SJSA1 (cell line): Measurements from ENCODE around the gene RALGAPA2. TPM values are rescaled to one million over a fixed set of nuclear protein-coding genes. Genes with fewer than 3 reads are reported as not detected.

Experiments used
- DNase-seq, 2 experiments: peaks; one replicate each; pipeline ENCODE4 v3.0.0-alpha.2; 2015 to 2020; ENCODE audit warnings: low spot score in 2 of 2, low read depth in 1 of 2
- H3K27ac ChIP-seq: fragments of 250-450 bp; sonication (Bioruptor Pico); 2 replicates; pipeline ENCODE4 v1.5.1; 2020; ENCODE audit warnings: mild to moderate bottlenecking, moderate library complexity
- H3K27me3 ChIP-seq: fragments of 250-450 bp; sonication (Bioruptor Pico); replicated peaks from 2 replicates; pipeline ENCODE4 v1.5.1; 2020; ENCODE audit warnings: mild to moderate bottlenecking, moderate library complexity
- H3K36me3 ChIP-seq: fragments of 250-450 bp; sonication (Bioruptor Pico); 2 replicates; pipeline ENCODE4 v1.5.1; 2020; ENCODE audit warnings: mild to moderate bottlenecking
- H3K4me1 ChIP-seq: fragments of 250-450 bp; sonication (Bioruptor Pico); replicated peaks from 2 replicates; pipeline ENCODE4 v1.6.1; 2021; ENCODE audit warnings: mild to moderate bottlenecking
- H3K4me3 ChIP-seq: fragments of 250-450 bp; sonication (Bioruptor Pico); 2 replicates; pipeline ENCODE4 v1.5.1; 2020; ENCODE audit warnings: mild to moderate bottlenecking
- H3K9me3 ChIP-seq: fragments of 250-450 bp; sonication (Bioruptor Pico); replicated peaks from 2 replicates; pipeline ENCODE4 v1.5.1; 2020; ENCODE audit warnings: mild to moderate bottlenecking
- total RNA-seq: library from RNA; depleted of rRNA; stranded (reverse); fragments of >200 nt; shearing (Covaris generic); gene quantifications from 2 replicates; pipeline ENCODE4 v1.2.3, GENCODE V29; 2014

The RALGAPA2 gene
- total RNA-seq, 1 experiment from 2014 or later = 5.9 TPM

DNA sequence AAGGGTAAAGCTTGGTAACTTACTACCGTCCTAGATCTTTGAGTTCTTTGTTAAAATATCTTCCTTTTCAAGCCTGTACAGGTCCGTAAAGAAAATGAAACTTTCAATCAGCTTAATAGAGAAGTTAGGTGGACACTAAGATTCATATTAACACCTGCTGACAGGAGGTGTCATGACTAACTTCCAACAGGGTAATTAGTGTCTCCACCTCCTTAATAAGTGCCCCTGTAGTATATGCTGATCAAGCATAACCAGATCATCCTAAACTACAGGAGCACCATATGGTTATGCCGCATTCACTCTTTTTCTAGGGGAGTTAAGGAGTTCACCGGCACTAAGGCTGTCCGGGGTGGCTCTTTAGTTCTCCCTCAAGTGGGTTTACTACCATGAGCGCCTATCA, 23.9 kb upstream of the RALGAPA2 start:
- Histone ChIP-seq H3K9me3 (no peaks in the 10 kb centered on the region), H3K27ac (no peak overlapping the region), H3K4me1 (no peaks in the 10 kb centered on the region)

DNA sequence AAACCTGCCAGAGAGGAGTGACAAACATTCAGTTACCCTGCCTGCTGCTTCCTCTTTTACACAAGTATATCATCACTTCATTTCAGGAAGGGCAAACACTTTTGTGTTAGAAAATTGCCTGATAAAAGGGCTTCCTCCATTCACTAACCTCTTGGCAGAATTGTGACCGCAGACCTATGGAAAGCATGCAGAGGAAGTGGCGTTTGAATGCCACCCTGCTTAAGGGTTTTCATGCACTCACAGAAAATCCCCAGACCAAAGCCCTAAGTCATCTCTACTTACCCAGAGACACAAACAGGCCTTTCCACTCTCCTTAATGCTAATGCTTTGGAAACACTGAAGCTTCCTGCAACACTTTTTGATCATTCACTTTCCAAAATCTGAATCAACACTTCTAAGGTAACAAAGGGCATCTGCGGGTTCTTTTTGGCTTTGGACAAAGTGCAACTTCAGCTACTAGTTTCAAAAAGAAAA, 22.1 kb upstream of the RALGAPA2 start:
- H3K4me3 ChIP-seq = no peak overlapping the region
- H3K36me3 ChIP-seq = no peaks in the 10 kb centered on the region
- H3K4me1 ChIP-seq = no peaks in the 10 kb centered on the region
- no peak for DNase-seq
- no peak overlapping the region for H3K27ac ChIP-seq
- no peaks in the 10 kb centered on the region for H3K27me3 ChIP-seq
- H3K9me3 ChIP-seq = no peaks in the 10 kb centered on the region

More for the DNA sequence above, 23.9 kb upstream of the RALGAPA2 start:
- H3K27me3 ChIP-seq = no peaks in the 10 kb centered on the region
- DNase-seq = no peak
- H3K4me3 ChIP-seq = no peak overlapping the region
- H3K36me3 ChIP-seq = no peaks in the 10 kb centered on the region

GRCh38 chr20:20733943-20734342, 21.5 kb upstream of the RALGAPA2 start:
- no peaks in the 10 kb centered on the region for H3K9me3 ChIP-seq
- H3K4me3 ChIP-seq = no peak overlapping the region
- H3K4me1 ChIP-seq = no peaks in the 10 kb centered on the region
- peak in 1 of 2 experiments; percentile 7 for DNase-seq
- H3K27me3 ChIP-seq = no peaks in the 10 kb centered on the region
- H3K27ac ChIP-seq = no peak overlapping the region
- no peaks in the 10 kb centered on the region for H3K36me3 ChIP-seq

GRCh38 chr20:20732641-20733040, 20.2 kb upstream of the RALGAPA2 start:
- no peaks in the 10 kb centered on the region for H3K27me3 ChIP-seq
- H3K36me3 ChIP-seq = no peaks in the 10 kb centered on the region
- no peak overlapping the region for H3K4me3 ChIP-seq
- no peaks in the 10 kb centered on the region for H3K9me3 ChIP-seq
- no peak overlapping the region for H3K27ac ChIP-seq
- no peaks in the 10 kb centered on the region for H3K4me1 ChIP-seq
- peak in 1 of 2 experiments; percentile 28 for DNase-seq

DNA sequence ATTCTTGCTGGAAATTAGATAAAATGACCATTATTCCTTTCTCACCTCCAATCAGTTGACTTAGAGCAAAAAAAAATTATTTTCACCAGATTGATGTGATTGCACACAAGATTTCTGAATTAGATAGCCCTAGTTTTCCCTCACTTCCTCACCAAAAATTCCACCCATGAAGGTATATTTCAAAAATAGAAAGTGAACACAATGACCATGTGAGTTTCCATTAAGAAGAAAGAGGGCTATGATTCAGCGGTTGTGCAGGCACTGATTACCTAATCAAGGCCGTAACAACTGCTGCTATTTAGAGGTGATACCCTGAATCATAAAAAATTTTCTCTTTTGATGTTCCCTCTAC, 19.5 kb upstream of the RALGAPA2 start:
- no peaks in the 10 kb centered on the region for H3K36me3 ChIP-seq
- no peak overlapping the region for H3K27ac ChIP-seq
- no peak overlapping the region for H3K4me3 ChIP-seq
- H3K9me3 ChIP-seq = no peaks in the 10 kb centered on the region
- no peak for DNase-seq
- no peaks in the 10 kb centered on the region for H3K4me1 ChIP-seq
- H3K27me3 ChIP-seq = no peaks in the 10 kb centered on the region

DNA sequence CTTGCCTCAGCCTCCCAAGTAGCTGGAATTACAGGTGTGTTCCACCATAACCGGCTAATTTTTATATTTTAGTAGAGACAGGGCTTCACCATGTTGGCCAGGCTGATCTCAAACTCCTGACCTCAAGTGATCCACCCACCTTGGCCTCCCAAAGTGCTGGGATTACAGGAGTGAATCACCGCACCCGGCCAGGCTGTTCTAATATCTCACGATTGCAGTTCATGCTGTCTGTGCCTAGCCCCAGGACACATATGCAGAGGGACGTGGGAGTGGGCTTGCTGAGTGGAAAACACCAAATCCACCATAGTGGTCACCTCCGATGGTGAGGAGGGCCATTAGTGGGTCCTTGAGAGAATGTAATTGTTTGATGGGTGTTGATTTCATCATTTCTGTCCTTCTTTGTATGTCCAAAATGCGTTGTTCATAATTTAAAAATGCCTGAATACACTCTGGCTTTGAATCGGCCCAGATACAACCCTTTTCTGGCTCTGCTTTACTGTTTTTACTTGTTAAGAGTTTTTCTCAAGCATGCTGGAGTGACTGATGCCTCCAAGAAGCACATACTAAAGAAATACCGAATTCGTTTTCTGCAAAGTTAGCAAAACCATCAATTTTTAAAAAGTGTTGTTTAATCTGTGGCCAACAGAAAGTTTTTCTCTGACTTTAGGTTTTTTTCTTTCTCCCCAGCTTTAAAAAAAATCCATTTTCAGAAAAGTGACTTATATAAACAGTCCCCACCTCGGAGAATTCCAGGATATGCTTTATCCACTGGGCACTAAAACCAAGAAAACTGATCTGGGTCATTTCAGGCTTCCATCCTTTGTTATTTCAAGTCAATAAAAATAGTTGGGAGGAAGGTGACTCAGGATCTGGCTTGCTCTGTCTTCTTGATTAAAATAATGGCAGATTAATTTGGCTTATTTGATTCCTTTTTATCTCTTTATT, 18.8 kb upstream of the RALGAPA2 start:
- Histone ChIP-seq H3K4me1 (no peaks in the 10 kb centered on the region), H3K4me3 (no peak overlapping the region), H3K27me3 (no peaks in the 10 kb centered on the region), H3K36me3 (no peaks in the 10 kb centered on the region), H3K9me3 (no peaks in the 10 kb centered on the region), H3K27ac (no peak overlapping the region)
- no peak for DNase-seq

- H3K4me3 ChIP-seq = no peak overlapping the region
- no peaks in the 10 kb centered on the region for H3K4me1 ChIP-seq
- no peak overlapping the region for H3K27ac ChIP-seq
- no peaks in the 10 kb centered on the region for H3K27me3 ChIP-seq
- no peaks in the 10 kb centered on the region for H3K9me3 ChIP-seq
- H3K36me3 ChIP-seq = no peaks in the 10 kb centered on the region
- DNase-seq = no peak
Measured at GRCh38 chr20:20729563-20729962, 17.1 kb upstream of the RALGAPA2 start.

DNA sequence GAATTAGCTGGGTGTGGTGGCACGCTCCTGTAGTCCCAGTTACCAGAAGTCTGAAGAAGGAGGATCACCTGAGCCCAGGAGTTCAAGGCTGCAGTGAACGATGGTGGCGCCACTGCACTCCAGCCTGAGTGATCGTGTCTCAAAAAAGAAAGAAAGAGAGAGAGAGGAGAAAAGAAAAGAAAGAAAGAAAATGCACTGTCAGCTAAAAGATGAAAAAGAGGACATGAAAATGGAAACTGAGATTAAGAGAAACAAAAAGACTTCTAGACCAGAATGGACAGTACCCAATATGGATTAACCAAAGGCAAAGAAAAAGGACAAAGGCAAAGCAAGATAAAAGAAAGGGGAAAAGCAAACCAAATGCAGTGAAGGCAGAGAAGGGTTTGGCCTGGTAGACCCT, 9.0 kb upstream of the RALGAPA2 start:
- Histone ChIP-seq H3K4me3 (no peak overlapping the region), H3K27me3 (no peaks in the 10 kb centered on the region), H3K4me1 (no peaks in the 10 kb centered on the region), H3K36me3 (no peaks in the 10 kb centered on the region), H3K27ac (no peak overlapping the region), H3K9me3 (no peaks in the 10 kb centered on the region)
- DNase-seq = no peak

DNA sequence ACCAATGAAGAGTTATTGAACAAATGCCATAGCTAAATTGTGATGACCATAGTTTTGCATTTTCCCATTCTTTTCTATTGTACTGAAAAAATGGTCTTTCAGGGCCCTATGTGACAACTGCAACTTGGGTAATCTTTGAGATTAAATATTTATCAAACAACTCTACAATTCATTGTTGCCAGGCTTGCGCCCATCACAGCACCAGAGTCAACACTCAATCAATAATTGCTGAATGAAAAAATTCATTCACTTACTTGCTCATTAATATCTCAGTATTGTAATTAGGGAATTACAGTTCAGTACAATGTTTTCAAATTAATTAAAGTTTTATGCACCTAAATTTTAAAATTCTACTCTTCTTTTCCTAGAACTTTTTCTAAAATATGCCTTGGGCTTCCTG, 7.7 kb upstream of the RALGAPA2 start:
- no peaks in the 10 kb centered on the region for H3K4me1 ChIP-seq
- H3K4me3 ChIP-seq = no peak overlapping the region
- H3K9me3 ChIP-seq = no peaks in the 10 kb centered on the region
- no peaks in the 10 kb centered on the region for H3K36me3 ChIP-seq
- no peak overlapping the region for H3K27ac ChIP-seq
- no peaks in the 10 kb centered on the region for H3K27me3 ChIP-seq
- DNase-seq = no peak

DNA sequence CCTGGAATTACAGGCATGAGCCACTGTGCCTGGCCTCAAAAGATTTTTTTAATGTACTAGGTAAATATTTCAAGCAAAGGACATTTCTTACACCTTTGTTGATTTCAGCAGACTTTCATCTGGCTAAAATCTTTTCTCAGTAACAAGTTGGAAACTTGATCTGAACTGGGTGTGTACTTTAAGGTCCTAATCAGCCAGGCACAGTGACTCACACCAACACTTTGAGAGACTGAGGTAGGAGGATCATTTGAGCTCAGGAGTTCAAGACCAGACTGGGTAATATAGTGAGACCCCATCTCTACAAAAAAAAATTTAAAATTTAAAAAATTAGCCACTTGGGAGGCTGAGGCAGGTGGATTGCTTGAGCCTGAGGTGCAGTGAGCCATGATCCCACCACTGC, 7.0 kb upstream of the RALGAPA2 start:
- H3K36me3 ChIP-seq = no peaks in the 10 kb centered on the region
- H3K9me3 ChIP-seq = no peaks in the 10 kb centered on the region
- no peak overlapping the region for H3K4me3 ChIP-seq
- DNase-seq = no peak
- no peak overlapping the region for H3K27ac ChIP-seq
- H3K4me1 ChIP-seq = no peaks in the 10 kb centered on the region
- no peaks in the 10 kb centered on the region for H3K27me3 ChIP-seq

- Histone ChIP-seq H3K36me3 (0 out of 2 replicates have a peak, but pooled peaks cover 3% of the 10 kb centered on the region), H3K27ac (no peak overlapping the region), H3K4me1 (peaks cover 6% of the 10 kb centered on the region), H3K27me3 (no peaks in the 10 kb centered on the region; the same call in 1 of the 2 replicates), H3K9me3 (no peaks in the 10 kb centered on the region), H3K4me3 (peak overlapping the region; percentile 88)
- no peak for DNase-seq
Measured at GRCh38 chr20:20713244-20713765, 861 bp upstream of the RALGAPA2 start.

DNA sequence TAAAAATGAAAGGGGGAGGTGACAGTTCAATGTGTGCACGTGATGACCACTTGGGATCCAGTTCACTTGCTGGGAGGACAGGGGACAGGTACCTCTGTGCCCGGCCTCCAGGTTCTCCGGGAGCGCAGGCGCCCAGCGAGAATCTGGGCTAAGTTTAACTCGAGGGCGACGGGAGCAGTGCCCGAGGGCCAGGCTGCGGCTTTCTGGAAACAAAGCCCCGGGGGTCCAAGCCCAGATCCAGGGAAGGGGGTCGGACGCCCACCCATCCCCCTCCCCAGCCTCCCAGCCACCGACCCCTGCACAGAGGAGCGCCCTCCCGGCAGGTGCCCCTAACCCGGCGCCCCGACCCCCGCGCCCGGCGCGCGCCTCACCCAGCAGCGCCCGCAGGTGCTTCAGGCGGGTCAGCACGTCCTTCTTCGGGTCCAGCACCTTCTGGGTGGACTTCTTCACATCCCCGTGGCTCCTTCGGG, 405 bp downstream of the RALGAPA2 start:
- H3K4me1 ChIP-seq = peaks cover 6% of the 10 kb centered on the region
- peak overlapping the region; percentile 88 for H3K4me3 ChIP-seq
- H3K27me3 ChIP-seq = no peaks in the 10 kb centered on the region; the same call in 1 of the 2 replicates
- no peak for DNase-seq
- no peaks in the 10 kb centered on the region for H3K9me3 ChIP-seq
- H3K27ac ChIP-seq = no peak overlapping the region
- 0 out of 2 replicates have a peak, but pooled peaks cover 3% of the 10 kb centered on the region for H3K36me3 ChIP-seq

- H3K36me3 ChIP-seq = 0 out of 2 replicates have a peak, but pooled peaks cover 3% of the 10 kb centered on the region
- no peak for DNase-seq
- no peak overlapping the region for H3K27ac ChIP-seq
- H3K4me1 ChIP-seq = peaks cover 6% of the 10 kb centered on the region
- no peaks in the 10 kb centered on the region; the same call in 1 of the 2 replicates for H3K27me3 ChIP-seq
- no peak overlapping the region for H3K4me3 ChIP-seq
- H3K9me3 ChIP-seq = no peaks in the 10 kb centered on the region
Measured at GRCh38 chr20:20711413-20711812, 1.0 kb downstream of the RALGAPA2 start.
